HEK293 (cell line): Measurements from ENCODE around the gene ZNF324.

Experiments used
- BCL11B ChIP-seq: fragments of 450-650 bp; formaldehyde crosslinking; IDR thresholded peaks from 2 replicates; pipeline ENCODE4 v1.5.1; 2016; ENCODE audit warnings: low read depth, missing biosample characterization, missing genetic modification characterization
- KLF10 ChIP-seq: fragments of 450-650 bp; IDR thresholded peaks from 2 replicates; pipeline ENCODE4 v1.5.1; 2018; ENCODE audit warnings: missing biosample characterization, mild to moderate bottlenecking, missing genetic modification characterization
- SALL2 ChIP-seq: fragments of 450-650 bp; formaldehyde crosslinking; IDR thresholded peaks from 2 replicates; pipeline ENCODE4 v1.5.0; 2017; ENCODE audit warnings: missing biosample characterization, mild to moderate bottlenecking, missing genetic modification characterization, borderline replicate concordance
- TRIM28 ChIP-seq: IDR thresholded peaks from 2 replicates; pipeline ENCODE4 v1.6.1; 2011; ENCODE audit warnings: low read length, control low read depth, borderline replicate concordance
- ZFP3 ChIP-seq: fragments of 450-650 bp; formaldehyde crosslinking; IDR thresholded peaks from 2 replicates; pipeline ENCODE4 v1.5.1; 2016; ENCODE audit warnings: low read depth, missing biosample characterization, missing genetic modification characterization
- ZNF132 ChIP-seq: fragments of 450-650 bp; formaldehyde crosslinking; IDR thresholded peaks from 2 replicates; pipeline ENCODE4 v1.5.1; 2017; ENCODE audit warnings: missing biosample characterization, missing genetic modification characterization, borderline replicate concordance
- ZNF155 ChIP-seq: fragments of 450-650 bp; formaldehyde crosslinking; IDR thresholded peaks from 2 replicates; pipeline ENCODE4 v1.5.1; 2016; ENCODE audit warnings: missing biosample characterization, missing genetic modification characterization
- ZNF221 ChIP-seq: fragments of 450-650 bp; formaldehyde crosslinking; IDR thresholded peaks from 2 replicates; pipeline ENCODE4 v1.5.1; 2017; ENCODE audit warnings: missing biosample characterization, missing genetic modification characterization, borderline replicate concordance
- ZNF366 ChIP-seq: fragments of 450-650 bp; formaldehyde crosslinking; conservative IDR thresholded peaks from 2 replicates; pipeline ENCODE4 v1.5.1; 2016; ENCODE audit warnings: missing biosample characterization, missing genetic modification characterization
- ZNF426 ChIP-seq: fragments of 450-650 bp; formaldehyde crosslinking; IDR thresholded peaks from 2 replicates; pipeline ENCODE4 v1.5.1; 2017; ENCODE audit warnings: missing biosample characterization, missing genetic modification characterization, mild to moderate bottlenecking, inconsistent platforms, moderate library complexity
- ZNF48 ChIP-seq: fragments of 450-650 bp; formaldehyde crosslinking; IDR thresholded peaks from 2 replicates; pipeline ENCODE4 v1.5.1; 2016; ENCODE audit warnings: missing biosample characterization, missing genetic modification characterization
- ZNF501 ChIP-seq: fragments of 450-650 bp; formaldehyde crosslinking; IDR thresholded peaks from 2 replicates; pipeline ENCODE4 v1.5.1; 2016; ENCODE audit warnings: missing biosample characterization, missing genetic modification characterization
- ZNF549 ChIP-seq: fragments of 450-650 bp; IDR thresholded peaks from 2 replicates; pipeline ENCODE4 v1.5.1; 2018; ENCODE audit warnings: missing biosample characterization, missing genetic modification characterization, mild to moderate bottlenecking, inconsistent platforms, moderate library complexity
- ZNF610 ChIP-seq: fragments of 450-650 bp; formaldehyde crosslinking; IDR thresholded peaks from 2 replicates; pipeline ENCODE4 v1.5.1; 2016; ENCODE audit warnings: missing biosample characterization, missing genetic modification characterization, borderline replicate concordance
- ZNF670 ChIP-seq: fragments of 450-650 bp; formaldehyde crosslinking; IDR thresholded peaks from 2 replicates; pipeline ENCODE4 v1.5.1; 2016; ENCODE audit warnings: missing biosample characterization, missing genetic modification characterization, low read depth
- ZNF791 ChIP-seq: fragments of 450-650 bp; formaldehyde crosslinking; IDR thresholded peaks from 2 replicates; pipeline ENCODE4 v1.5.1; 2016; ENCODE audit warnings: missing biosample characterization, missing genetic modification characterization
- ZNF830 ChIP-seq: fragments of 450-650 bp; IDR thresholded peaks from 2 replicates; pipeline ENCODE4 v1.5.0; 2018; ENCODE audit warnings: missing biosample characterization, missing genetic modification characterization, low read depth, mild to moderate bottlenecking, moderate library complexity
- TF ChIP-seq, protein P1 (sequence below): fragments of 450-650 bp; formaldehyde crosslinking; conservative IDR thresholded peaks from 2 replicates; pipeline ENCODE4 v1.5.1; 2016; ENCODE audit warnings: low read depth, missing biosample characterization, missing genetic modification characterization
- TF ChIP-seq, protein P2 (sequence below): fragments of 450-650 bp; formaldehyde crosslinking; IDR thresholded peaks from 2 replicates; pipeline ENCODE4 v1.5.1; 2016; ENCODE audit warnings: missing biosample characterization, missing genetic modification characterization
- TF ChIP-seq, protein P3 (sequence below): fragments of 450-650 bp; formaldehyde crosslinking; IDR thresholded peaks from 2 replicates; pipeline ENCODE4 v1.5.1; 2016; ENCODE audit warnings: missing biosample characterization, missing genetic modification characterization
- TF ChIP-seq, protein P4 (sequence below): fragments of 450-650 bp; formaldehyde crosslinking; IDR thresholded peaks from 2 replicates; pipeline ENCODE4 v1.5.1; 2016; ENCODE audit warnings: missing biosample characterization, missing genetic modification characterization, borderline replicate concordance
- TF ChIP-seq, protein P5 (sequence below): fragments of 450-650 bp; formaldehyde crosslinking; IDR thresholded peaks from 2 replicates; pipeline ENCODE4 v1.5.1; 2016; ENCODE audit warnings: missing biosample characterization, missing genetic modification characterization
- TF ChIP-seq, protein P6 (sequence below): fragments of 450-650 bp; formaldehyde crosslinking; IDR thresholded peaks from 2 replicates; pipeline ENCODE4; 2016; ENCODE audit warnings: missing biosample characterization, missing genetic modification characterization

ZNF324 gene

DNA sequence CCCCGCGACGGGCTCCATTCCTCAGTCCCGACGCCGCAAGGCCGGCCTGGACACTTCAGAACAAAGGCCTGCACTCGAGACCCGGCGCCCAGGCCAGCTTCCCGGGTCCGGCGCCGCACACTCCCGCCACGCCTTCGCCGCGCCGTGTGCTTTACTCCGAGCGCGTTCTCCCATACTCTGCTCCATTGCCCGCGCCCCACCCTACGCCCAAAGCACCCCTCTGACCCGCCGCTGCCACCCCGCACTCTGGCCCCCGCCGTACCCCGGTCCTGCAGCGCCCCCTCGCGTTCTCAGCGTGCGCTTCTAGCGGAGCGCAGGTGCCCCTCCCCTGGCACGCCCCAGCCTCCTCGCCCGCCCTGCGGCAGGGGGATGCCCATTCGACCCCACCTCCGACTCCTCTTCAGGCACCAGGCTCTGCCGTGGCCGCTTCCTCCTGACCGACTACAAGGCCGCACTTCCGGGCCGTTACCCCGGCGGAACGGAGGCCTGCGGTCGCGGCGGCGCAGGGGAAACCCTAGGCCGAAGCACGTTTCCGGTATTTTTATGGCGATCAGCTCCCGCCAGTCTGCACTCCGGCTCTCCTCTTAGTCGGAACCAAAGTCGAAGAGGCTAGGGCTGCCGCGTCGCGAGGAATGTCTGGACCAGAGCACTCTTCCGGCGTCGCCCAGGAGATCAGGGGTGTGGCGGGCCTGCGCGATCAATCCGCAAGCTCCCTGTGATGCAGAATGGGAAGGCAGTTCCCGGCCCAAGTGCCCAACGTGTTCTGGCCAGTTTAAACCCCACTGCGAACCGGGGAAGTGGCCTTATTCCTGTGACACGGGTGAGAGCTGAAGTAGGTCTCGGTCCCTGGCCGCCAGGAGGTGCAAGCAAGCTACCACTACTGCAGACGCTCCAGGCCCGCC is 52.7 kb downstream of the ZNF324 start, which contains the start of gene ZBTB45 (continued):
- TF ChIP-seq, protein P1, sequence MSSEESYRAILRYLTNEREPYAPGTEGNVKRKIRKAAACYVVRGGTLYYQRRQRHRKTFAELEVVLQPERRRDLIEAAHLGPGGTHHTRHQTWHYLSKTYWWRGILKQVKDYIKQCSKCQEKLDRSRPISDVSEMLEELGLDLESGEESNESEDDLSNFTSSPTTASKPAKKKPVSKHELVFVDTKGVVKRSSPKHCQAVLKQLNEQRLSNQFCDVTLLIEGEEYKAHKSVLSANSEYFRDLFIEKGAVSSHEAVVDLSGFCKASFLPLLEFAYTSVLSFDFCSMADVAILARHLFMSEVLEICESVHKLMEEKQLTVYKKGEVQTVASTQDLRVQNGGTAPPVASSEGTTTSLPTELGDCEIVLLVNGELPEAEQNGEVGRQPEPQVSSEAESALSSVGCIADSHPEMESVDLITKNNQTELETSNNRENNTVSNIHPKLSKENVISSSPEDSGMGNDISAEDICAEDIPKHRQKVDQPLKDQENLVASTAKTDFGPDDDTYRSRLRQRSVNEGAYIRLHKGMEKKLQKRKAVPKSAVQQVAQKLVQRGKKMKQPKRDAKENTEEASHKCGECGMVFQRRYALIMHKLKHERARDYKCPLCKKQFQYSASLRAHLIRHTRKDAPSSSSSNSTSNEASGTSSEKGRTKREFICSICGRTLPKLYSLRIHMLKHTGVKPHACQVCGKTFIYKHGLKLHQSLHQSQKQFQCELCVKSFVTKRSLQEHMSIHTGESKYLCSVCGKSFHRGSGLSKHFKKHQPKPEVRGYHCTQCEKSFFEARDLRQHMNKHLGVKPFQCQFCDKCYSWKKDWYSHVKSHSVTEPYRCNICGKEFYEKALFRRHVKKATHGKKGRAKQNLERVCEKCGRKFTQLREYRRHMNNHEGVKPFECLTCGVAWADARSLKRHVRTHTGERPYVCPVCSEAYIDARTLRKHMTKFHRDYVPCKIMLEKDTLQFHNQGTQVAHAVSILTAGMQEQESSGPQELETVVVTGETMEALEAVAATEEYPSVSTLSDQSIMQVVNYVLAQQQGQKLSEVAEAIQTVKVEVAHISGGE (tag by site-specific recombination), result peak; percentile 100
- TF ChIP-seq ZNF155 (tag by site-specific recombination), result no peak
- TF ChIP-seq ZNF549, result no peak
- no peak for TF ChIP-seq ZNF132 (tag by site-specific recombination)
- TF ChIP-seq, protein P2, sequence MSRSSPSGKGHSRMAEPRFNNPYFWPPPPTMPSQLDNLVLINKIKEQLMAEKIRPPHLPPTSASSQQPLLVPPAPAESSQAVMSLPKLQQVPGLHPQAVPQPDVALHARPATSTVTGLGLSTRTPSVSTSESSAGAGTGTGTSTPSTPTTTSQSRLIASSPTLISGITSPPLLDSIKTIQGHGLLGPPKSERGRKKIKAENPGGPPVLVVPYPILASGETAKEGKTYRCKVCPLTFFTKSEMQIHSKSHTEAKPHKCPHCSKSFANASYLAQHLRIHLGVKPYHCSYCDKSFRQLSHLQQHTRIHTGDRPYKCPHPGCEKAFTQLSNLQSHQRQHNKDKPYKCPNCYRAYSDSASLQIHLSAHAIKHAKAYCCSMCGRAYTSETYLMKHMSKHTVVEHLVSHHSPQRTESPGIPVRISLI (tag by site-specific recombination), result 0 out of 2 replicates have a peak, but pooled peaks have one; percentile 52
- TF ChIP-seq ZNF48 (tag by site-specific recombination), result no peak
- TF ChIP-seq ZFP3 (tag by site-specific recombination), result no peak
- TF ChIP-seq KLF10, result peak; percentile 94
- TF ChIP-seq, protein P3, sequence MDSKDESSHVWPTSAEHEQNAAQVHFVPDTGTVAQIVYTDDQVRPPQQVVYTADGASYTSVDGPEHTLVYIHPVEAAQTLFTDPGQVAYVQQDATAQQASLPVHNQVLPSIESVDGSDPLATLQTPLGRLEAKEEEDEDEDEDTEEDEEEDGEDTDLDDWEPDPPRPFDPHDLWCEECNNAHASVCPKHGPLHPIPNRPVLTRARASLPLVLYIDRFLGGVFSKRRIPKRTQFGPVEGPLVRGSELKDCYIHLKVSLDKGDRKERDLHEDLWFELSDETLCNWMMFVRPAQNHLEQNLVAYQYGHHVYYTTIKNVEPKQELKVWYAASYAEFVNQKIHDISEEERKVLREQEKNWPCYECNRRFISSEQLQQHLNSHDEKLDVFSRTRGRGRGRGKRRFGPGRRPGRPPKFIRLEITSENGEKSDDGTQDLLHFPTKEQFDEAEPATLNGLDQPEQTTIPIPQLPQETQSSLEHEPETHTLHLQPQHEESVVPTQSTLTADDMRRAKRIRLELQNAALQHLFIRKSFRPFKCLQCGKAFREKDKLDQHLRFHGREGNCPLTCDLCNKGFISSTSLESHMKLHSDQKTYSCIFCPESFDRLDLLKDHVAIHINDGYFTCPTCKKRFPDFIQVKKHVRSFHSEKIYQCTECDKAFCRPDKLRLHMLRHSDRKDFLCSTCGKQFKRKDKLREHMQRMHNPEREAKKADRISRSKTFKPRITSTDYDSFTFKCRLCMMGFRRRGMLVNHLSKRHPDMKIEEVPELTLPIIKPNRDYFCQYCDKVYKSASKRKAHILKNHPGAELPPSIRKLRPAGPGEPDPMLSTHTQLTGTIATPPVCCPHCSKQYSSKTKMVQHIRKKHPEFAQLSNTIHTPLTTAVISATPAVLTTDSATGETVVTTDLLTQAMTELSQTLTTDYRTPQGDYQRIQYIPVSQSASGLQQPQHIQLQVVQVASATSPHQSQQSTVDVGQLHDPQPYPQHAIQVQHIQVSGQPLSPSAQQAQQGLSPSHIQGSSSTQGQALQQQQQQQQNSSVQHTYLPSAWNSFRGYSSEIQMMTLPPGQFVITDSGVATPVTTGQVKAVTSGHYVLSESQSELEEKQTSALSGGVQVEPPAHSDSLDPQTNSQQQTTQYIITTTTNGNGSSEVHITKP (tag by site-specific recombination), result peak; percentile 77; the same call in 1 of the 2 replicates
- peak; percentile 83; the same call in 1 of the 2 replicates for TF ChIP-seq ZNF610 (tag by site-specific recombination)
- TF ChIP-seq ZNF366, result peak; percentile 53; the same call in 1 of the 2 replicates
- TF ChIP-seq, protein P4, sequence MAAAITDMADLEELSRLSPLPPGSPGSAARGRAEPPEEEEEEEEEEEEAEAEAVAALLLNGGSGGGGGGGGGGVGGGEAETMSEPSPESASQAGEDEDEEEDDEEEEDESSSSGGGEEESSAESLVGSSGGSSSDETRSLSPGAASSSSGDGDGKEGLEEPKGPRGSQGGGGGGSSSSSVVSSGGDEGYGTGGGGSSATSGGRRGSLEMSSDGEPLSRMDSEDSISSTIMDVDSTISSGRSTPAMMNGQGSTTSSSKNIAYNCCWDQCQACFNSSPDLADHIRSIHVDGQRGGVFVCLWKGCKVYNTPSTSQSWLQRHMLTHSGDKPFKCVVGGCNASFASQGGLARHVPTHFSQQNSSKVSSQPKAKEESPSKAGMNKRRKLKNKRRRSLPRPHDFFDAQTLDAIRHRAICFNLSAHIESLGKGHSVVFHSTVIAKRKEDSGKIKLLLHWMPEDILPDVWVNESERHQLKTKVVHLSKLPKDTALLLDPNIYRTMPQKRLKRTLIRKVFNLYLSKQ (tag by site-specific recombination), result 0 out of 2 replicates have a peak, but pooled peaks have one; percentile 2
- no peak; the same call in 1 of the 2 replicates for TF ChIP-seq SALL2 (tag by site-specific recombination)
- TF ChIP-seq ZNF670 (tag by site-specific recombination), result no peak
- no peak for TF ChIP-seq ZNF830
- TF ChIP-seq ZNF791 (tag by site-specific recombination), result no peak
- peak; percentile 73 for TF ChIP-seq TRIM28
- TF ChIP-seq ZNF501 (tag by site-specific recombination), result peak; percentile 99
- TF ChIP-seq, protein P5, sequence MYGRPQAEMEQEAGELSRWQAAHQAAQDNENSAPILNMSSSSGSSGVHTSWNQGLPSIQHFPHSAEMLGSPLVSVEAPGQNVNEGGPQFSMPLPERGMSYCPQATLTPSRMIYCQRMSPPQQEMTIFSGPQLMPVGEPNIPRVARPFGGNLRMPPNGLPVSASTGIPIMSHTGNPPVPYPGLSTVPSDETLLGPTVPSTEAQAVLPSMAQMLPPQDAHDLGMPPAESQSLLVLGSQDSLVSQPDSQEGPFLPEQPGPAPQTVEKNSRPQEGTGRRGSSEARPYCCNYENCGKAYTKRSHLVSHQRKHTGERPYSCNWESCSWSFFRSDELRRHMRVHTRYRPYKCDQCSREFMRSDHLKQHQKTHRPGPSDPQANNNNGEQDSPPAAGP (tag by site-specific recombination), result peak; percentile 99
- TF ChIP-seq ZNF426 (tag by site-specific recombination), result no peak
- TF ChIP-seq, protein P6, sequence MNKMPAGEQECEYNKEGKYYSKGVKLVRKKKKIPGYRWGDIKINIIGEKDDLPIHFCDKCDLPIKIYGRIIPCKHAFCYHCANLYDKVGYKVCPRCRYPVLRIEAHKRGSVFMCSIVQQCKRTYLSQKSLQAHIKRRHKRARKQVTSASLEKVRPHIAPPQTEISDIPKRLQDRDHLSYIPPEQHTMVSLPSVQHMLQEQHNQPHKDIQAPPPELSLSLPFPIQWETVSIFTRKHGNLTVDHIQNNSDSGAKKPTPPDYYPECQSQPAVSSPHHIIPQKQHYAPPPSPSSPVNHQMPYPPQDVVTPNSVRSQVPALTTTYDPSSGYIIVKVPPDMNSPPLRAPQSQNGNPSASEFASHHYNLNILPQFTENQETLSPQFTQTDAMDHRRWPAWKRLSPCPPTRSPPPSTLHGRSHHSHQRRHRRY, result peak; percentile 68; the same call in 1 of the 2 replicates
- TF ChIP-seq BCL11B (tag by site-specific recombination), result peak; percentile 99
- TF ChIP-seq ZNF221 (tag by site-specific recombination), result no peak
